Thymus (tissue), 14 donors: ENCODE measurements around the gene CEBPA. TPM values are rescaled to one million over a fixed set of nuclear protein-coding genes. Genes with fewer than 3 reads are reported as not detected.
A peak's percentile ranks its signal among the peaks of the same experiment; 100 is the strongest.

Experiments used
- DNase-seq, 9 donors: peaks; one replicate each; pipeline ENCODE4 v3.0.0-alpha.2; 2013; ENCODE audit warnings: low spot score in 9 of 9, low read depth in 6 of 9, missing footprints in 1 of 9
- H3K27ac ChIP-seq, 2 donors: one replicate each; pipeline ENCODE4 v1.5.1; 2013; ENCODE audit warnings: control low read depth in 1 of 2, low read depth in 1 of 2, low read length in 1 of 2, mild to moderate bottlenecking in 1 of 2, moderate library complexity in 1 of 2
- H3K27me3 ChIP-seq, 2 donors: one replicate each; pipeline ENCODE4 v1.5.1; 2013; ENCODE audit warnings: low read length in 1 of 2; ENCODE audit not compliant: control insufficient read depth in 2 of 2, insufficient read depth in 1 of 2
- H3K36me3 ChIP-seq, 2 donors: one replicate each; pipeline ENCODE4 v1.5.1; 2013; ENCODE audit warnings: low read length in 1 of 2, mild to moderate bottlenecking in 1 of 2, moderate library complexity in 1 of 2; ENCODE audit not compliant: control insufficient read depth in 2 of 2, insufficient read depth in 2 of 2
- H3K4me1 ChIP-seq, 2 donors: one replicate each; pipeline ENCODE4 v1.5.1; 2013; ENCODE audit warnings: low read length in 2 of 2; ENCODE audit not compliant: control insufficient read depth in 2 of 2, insufficient read depth in 2 of 2
- H3K4me3 ChIP-seq, 2 donors: one replicate each; pipeline ENCODE4 v1.5.1; 2013; ENCODE audit warnings: low read length in 2 of 2, control low read depth in 1 of 2, mild to moderate bottlenecking in 1 of 2
- H3K9me3 ChIP-seq, 2 donors: one replicate each; pipeline ENCODE4 v1.5.1; 2013; ENCODE audit warnings: low read length in 1 of 2, mild to moderate bottlenecking in 1 of 2; ENCODE audit not compliant: control insufficient read depth in 2 of 2, insufficient read depth in 1 of 2
- WGBS: extraction: QIAGEN DNeasy Blood & Tissue Kit; methylation state at CpG from one replicate; pipeline ENCODE4 v1.1.7; 2013; 5-methylcytosine and 5-hydroxymethylcytosine counted together
- long read RNA-seq, 10 donors: transcript quantifications; one replicate each; lab custom pipeline, GENCODE V29; 2026
- polyA plus RNA-seq: library from polyadenylated mRNA; stranded (reverse); fragments of 200-250 nt; gene quantifications from one replicate; pipeline ENCODE4 v1.2.3, GENCODE V29; 2013
- total RNA-seq: library from RNA; stranded (reverse); fragments of 120-200 nt; gene quantifications from one replicate; pipeline ENCODE4 v1.2.4, GENCODE V29; 2013
- donor health status: healthy.

The CEBPA gene
- total RNA-seq = 7.0 TPM
- polyA plus RNA-seq = 10.1 TPM
- long read RNA-seq, donor 1 = 0 reads
- long read RNA-seq, donor 2, transcript CEBPA-201 (1 exons, 2,631 nt) = major isoform, 19 of 19 reads
- long read RNA-seq, donor 2, partial matches to known transcripts = 0 of 19 reads
- long read RNA-seq, donor 2, other reads (novel, unspliced or antisense) = 0 of 19 reads
- long read RNA-seq, donor 3, transcript CEBPA-201 (1 exons, 2,631 nt) = major isoform, 11 of 11 reads
- long read RNA-seq, donor 3, partial matches to known transcripts = 0 of 11 reads
- long read RNA-seq, donor 3, other reads (novel, unspliced or antisense) = 0 of 11 reads
- long read RNA-seq, donor 4, transcript CEBPA-201 (1 exons, 2,631 nt) = major isoform, 13 of 13 reads
- long read RNA-seq, donor 4, partial matches to known transcripts = 0 of 13 reads
- long read RNA-seq, donor 4, other reads (novel, unspliced or antisense) = 0 of 13 reads
- long read RNA-seq, donor 5, transcript CEBPA-201 (1 exons, 2,631 nt) = major isoform, 26 of 26 reads
- long read RNA-seq, donor 5, partial matches to known transcripts = 0 of 26 reads
- long read RNA-seq, donor 5, other reads (novel, unspliced or antisense) = 0 of 26 reads
- long read RNA-seq, donor 6, transcript CEBPA-201 (1 exons, 2,631 nt) = major isoform, 11 of 11 reads
- long read RNA-seq, donor 6, partial matches to known transcripts = 0 of 11 reads
- long read RNA-seq, donor 6, other reads (novel, unspliced or antisense) = 0 of 11 reads
- long read RNA-seq, donor 7, transcript CEBPA-201 (1 exons, 2,631 nt) = major isoform, 18 of 18 reads
- long read RNA-seq, donor 7, partial matches to known transcripts = 0 of 18 reads
- long read RNA-seq, donor 7, other reads (novel, unspliced or antisense) = 0 of 18 reads
- long read RNA-seq, donor 8, transcript CEBPA-201 (1 exons, 2,631 nt) = major isoform, 7 of 7 reads
- long read RNA-seq, donor 8, partial matches to known transcripts = 0 of 7 reads
- long read RNA-seq, donor 8, other reads (novel, unspliced or antisense) = 0 of 7 reads
- long read RNA-seq, donor 9, partial matches to known transcripts = 0 of 4 reads
- long read RNA-seq, donor 9, other reads (novel, unspliced or antisense) = 0 of 4 reads
- long read RNA-seq, donor 10, transcript CEBPA-201 (1 exons, 2,631 nt) = major isoform, 11 of 11 reads
- long read RNA-seq, donor 10, partial matches to known transcripts = 0 of 11 reads
- long read RNA-seq, donor 10, other reads (novel, unspliced or antisense) = 0 of 11 reads

DNA sequence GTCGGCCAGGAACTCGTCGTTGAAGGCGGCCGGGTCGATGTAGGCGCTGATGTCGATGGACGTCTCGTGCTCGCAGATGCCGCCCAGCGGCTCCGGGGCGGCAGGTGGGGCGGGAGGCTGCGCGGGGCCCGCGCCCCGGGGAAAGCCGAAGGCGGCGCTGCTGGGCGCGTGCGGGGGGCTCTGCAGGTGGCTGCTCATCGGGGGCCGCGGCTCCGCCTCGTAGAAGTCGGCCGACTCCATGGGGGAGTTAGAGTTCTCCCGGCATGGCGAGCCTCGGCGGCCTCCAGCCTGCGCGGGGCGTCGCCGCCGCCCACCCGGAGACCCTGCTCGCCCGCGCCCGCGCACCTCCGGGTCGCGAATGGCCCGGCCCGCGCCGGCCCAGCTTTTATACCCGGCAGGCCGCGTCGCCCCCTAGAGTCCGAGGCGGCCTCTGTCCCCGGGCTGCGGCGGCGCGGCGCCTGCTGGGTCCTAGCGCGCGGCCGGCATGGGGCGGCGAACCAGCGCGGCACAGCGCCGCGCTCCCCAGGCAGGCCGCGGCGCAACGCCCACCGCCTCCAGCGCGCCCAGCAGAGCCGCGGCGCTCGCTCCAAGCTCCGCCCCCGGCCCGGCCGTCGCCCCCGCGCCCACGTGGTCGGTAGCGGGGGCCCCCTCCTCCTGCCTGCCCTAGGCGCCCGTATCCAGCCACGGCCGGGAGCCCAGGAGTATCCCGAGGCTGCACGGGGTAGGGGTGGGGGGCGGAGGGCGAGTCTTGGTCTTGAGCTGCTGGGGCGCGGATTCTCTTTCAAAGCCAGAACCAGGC, at the start of gene CEBPA:
Gene CEBPA, minus strand, starts transcription at position 360 of the 799 bp plus-strand sequence. Its CDS starts 120 bp downstream, at position 240.
- Histone ChIP-seq H3K9me3 (no peaks in the 10 kb centered on the region), H3K27ac (peak within 1 kb of the TSS in 1 of 2 donors; percentile 11), H3K36me3 (no peaks in the 10 kb centered on the region), H3K4me3 (peak within 1 kb of the TSS; percentile 29 to 45), H3K4me1 (peaks cover 2 to 8% of the 10 kb centered on the region in 2 donors), H3K27me3 (peaks cover 60 to 80% of the 10 kb centered on the region in 2 donors)
- DNase-seq = peak in 4 of 9 donors; percentile 23 to 41 (median 26)
- WGBS = under 1% methylated on average over 111 of the region's 111 CpGs

GRCh38 chr19:33350538-33351309, 48.4 kb upstream of the CEBPA start:
- H3K27ac ChIP-seq = no peak overlapping the region
- no peak overlapping the region for H3K4me3 ChIP-seq
- H3K36me3 ChIP-seq = no peaks in the 10 kb centered on the region
- 91% methylated on average over 12 of the region's 12 CpGs for WGBS
- no peaks in the 10 kb centered on the region for H3K4me1 ChIP-seq
- no peaks in the 10 kb centered on the region for H3K9me3 ChIP-seq
- H3K27me3 ChIP-seq = peaks cover 0 to 4% of the 10 kb centered on the region in 2 donors
- DNase-seq = no peak

DNA sequence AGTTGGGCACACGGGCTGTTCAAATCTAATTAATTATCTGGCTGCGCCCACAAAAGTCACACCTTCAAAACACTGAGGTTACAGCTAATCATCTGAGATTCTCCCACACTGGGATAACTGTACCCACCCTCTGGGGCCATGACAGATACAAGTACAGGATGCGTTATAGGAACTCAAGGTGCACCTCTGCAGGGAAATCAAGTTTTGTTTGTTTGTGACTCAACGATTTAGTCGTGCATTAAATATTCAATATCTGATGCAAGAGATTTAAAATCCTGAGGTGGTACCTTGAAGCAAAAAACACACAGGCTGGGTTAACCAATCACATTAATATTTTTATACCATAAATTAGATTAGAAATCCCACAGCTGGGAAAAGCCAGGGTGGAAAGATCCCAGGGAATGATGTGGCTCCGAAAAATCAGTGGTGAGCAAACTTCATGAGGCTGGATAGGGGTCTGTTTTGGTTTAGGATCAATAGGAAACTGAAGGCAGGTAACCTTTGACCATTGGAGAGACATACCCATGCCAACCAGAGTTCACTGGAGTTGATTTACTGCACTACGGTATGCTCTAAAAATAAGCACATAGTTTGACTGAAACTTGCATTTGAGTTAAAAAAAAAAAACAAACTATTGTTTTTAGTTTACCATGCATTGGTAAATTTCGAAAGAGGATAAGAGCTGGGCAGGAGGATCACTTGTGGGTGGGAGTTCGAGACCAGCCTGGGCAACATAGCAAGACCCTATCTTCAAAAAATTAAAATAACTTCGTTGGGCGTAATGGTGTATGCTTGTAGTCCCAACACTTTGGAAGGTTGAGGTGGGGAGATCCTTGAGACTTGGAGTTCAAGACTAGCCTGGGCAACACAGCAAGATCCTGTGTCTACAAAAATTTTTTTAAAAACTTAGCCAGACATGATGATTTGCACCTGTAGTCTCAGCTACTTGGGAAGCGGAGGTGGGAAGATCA, 47.3 kb upstream of the CEBPA start:
- no peaks in the 10 kb centered on the region for H3K9me3 ChIP-seq
- DNase-seq = no peak
- no peak overlapping the region for H3K27ac ChIP-seq
- no peak overlapping the region for H3K4me3 ChIP-seq
- peaks cover 0 to 4% of the 10 kb centered on the region in 2 donors for H3K27me3 ChIP-seq
- 93% methylated on average over 12 of the region's 12 CpGs for WGBS
- H3K36me3 ChIP-seq = no peaks in the 10 kb centered on the region
- no peaks in the 10 kb centered on the region for H3K4me1 ChIP-seq

- 83% methylated on average over 12 of the region's 12 CpGs for WGBS
- Histone ChIP-seq H3K4me1 (no peaks in the 10 kb centered on the region), H3K36me3 (no peaks in the 10 kb centered on the region), H3K27me3 (peaks cover 0 to 4% of the 10 kb centered on the region in 2 donors), H3K9me3 (no peaks in the 10 kb centered on the region), H3K4me3 (no peak overlapping the region), H3K27ac (no peak overlapping the region)
- no peak for DNase-seq
Observed at GRCh38 chr19:33348301-33349010, 46.1 kb upstream of the CEBPA start.

DNA sequence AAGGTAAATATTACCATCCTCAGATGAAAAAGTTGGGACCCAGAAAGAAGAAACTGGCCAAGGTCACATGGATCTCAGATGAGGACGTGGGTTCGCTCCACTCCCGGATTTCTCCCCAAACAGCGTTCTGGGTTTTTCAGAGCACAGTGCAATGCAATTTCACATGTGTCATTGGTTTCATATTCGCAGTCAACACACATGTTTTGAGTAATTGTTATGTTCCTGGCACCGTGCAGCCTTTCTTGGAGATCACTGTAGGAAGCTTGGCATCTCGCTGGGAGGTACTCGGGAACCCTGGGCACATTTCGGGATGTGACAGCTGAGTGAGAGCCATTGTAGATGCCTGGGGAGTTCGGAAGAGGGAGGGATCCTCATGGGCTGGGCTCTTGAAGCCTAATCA, 45.0 kb upstream of the CEBPA start:
- WGBS = 95% methylated on average over 10 of the region's 10 CpGs
- Histone ChIP-seq H3K27me3 (peaks cover 0 to 4% of the 10 kb centered on the region in 2 donors), H3K36me3 (no peaks in the 10 kb centered on the region), H3K9me3 (no peaks in the 10 kb centered on the region), H3K4me3 (no peak overlapping the region), H3K4me1 (no peaks in the 10 kb centered on the region), H3K27ac (no peak overlapping the region)
- DNase-seq = no peak

DNA sequence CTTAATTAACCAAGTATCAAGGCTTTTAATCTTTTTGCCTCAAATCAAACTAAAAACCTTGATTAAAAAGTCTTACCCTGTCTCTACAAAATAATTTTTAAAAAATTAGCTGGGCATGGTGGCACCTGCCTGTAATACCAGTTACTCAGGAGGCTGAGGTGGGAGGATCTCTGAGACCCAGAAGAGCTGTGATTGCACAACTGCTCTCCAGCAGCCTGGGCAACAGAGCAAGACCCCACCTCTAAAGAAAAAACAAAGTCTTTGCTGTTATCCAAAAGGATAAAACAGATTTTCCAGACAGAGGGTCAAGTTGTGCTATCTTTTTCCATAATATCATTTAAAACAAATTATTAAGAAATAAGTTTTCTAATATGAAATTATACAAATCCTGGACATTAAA, 44.3 kb upstream of the CEBPA start:
- Histone ChIP-seq H3K9me3 (no peaks in the 10 kb centered on the region), H3K27me3 (peaks cover 0 to 4% of the 10 kb centered on the region in 2 donors), H3K4me1 (no peaks in the 10 kb centered on the region), H3K27ac (no peak overlapping the region), H3K4me3 (no peak overlapping the region), H3K36me3 (no peaks in the 10 kb centered on the region)
- no peak for DNase-seq

GRCh38 chr19:33345163-33345562, 42.8 kb upstream of the CEBPA start:
- H3K36me3 ChIP-seq = no peaks in the 10 kb centered on the region
- H3K27ac ChIP-seq = no peak overlapping the region
- WGBS = 96% methylated on average over 6 of the region's 6 CpGs
- no peak overlapping the region for H3K4me3 ChIP-seq
- H3K4me1 ChIP-seq = no peaks in the 10 kb centered on the region
- H3K27me3 ChIP-seq = peaks cover 0 to 4% of the 10 kb centered on the region in 2 donors
- H3K9me3 ChIP-seq = no peaks in the 10 kb centered on the region
- DNase-seq = no peak
